ENCODE data around the gene CD247.

DNA sequence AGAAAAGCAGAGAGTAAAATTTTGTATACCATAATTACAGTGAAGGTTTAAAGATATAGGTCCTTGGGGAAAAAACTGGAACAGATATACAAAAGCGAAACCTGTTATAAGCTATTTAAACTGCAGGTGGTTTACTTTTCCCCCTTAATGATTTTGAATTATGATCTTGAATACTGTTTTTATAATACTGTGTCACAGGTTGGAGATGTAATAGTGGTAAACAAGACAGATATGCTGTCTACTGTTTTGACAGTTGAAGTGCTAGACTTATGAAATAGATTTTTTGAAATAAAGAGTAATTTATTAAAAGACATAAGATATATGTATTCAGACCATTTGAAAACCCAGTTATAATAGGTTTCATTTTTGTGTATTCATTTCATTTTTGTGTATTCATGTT is 129.4 kb downstream of the CD247 start:
- TF ChIP-seq, protein P1, sequence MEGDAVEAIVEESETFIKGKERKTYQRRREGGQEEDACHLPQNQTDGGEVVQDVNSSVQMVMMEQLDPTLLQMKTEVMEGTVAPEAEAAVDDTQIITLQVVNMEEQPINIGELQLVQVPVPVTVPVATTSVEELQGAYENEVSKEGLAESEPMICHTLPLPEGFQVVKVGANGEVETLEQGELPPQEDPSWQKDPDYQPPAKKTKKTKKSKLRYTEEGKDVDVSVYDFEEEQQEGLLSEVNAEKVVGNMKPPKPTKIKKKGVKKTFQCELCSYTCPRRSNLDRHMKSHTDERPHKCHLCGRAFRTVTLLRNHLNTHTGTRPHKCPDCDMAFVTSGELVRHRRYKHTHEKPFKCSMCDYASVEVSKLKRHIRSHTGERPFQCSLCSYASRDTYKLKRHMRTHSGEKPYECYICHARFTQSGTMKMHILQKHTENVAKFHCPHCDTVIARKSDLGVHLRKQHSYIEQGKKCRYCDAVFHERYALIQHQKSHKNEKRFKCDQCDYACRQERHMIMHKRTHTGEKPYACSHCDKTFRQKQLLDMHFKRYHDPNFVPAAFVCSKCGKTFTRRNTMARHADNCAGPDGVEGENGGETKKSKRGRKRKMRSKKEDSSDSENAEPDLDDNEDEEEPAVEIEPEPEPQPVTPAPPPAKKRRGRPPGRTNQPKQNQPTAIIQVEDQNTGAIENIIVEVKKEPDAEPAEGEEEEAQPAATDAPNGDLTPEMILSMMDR (IDR thresholded peaks at IDR 0.05): no peak
- TF ChIP-seq POLR2A (IDR thresholded peaks at IDR 0.05): no peak

Data from testis (tissue), 2 donors.